NCI-H524 (cell line): Measurements from ENCODE around the gene SOX8.

Source experiments
- DNase-seq, 2 experiments: peaks; one replicate each; lab custom pipeline; 2025; lab: John Stamatoyannopoulos, UW

The SOX8 gene

GRCh38 chr16:987906-988305 is 6.3 kb downstream of the SOX8 start:
- no peak for DNase-seq

- DNase-seq = no peak
Measured at GRCh38 chr16:988471-989353, 7.1 kb downstream of the SOX8 start.

GRCh38 chr16:989354-989814 is 7.8 kb downstream of the SOX8 start:
- no peak for DNase-seq

- no peak for DNase-seq
Measured at GRCh38 chr16:990516-991291, 9.1 kb downstream of the SOX8 start.

- no peak for DNase-seq
Measured at GRCh38 chr16:991345-991744, 9.8 kb downstream of the SOX8 start.

GRCh38 chr16:991773-992172 is 10.2 kb downstream of the SOX8 start:
- no peak for DNase-seq

DNA sequence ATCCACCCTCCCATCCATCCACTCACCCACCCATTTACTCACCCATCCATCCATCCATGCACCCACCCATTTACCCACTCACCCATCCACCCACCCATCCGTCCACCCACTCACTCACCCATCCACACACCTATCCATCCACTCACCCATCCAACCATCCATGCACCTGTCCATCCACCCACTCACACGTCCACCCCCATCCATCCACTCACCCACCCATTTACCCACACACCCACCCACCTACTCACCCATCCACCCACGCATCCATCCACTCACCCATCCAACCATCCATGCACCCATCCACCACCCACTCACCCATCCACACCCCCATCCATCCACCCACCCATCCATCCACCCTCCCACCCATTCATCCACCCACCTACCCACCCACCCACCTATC is 12.2 kb downstream of the SOX8 start:
- no peak for DNase-seq

GRCh38 chr16:995087-995486 is 13.5 kb downstream of the SOX8 start:
- no peak for DNase-seq

GRCh38 chr16:995783-996182 is 14.2 kb downstream of the SOX8 start:
- DNase-seq = no peak

DNA sequence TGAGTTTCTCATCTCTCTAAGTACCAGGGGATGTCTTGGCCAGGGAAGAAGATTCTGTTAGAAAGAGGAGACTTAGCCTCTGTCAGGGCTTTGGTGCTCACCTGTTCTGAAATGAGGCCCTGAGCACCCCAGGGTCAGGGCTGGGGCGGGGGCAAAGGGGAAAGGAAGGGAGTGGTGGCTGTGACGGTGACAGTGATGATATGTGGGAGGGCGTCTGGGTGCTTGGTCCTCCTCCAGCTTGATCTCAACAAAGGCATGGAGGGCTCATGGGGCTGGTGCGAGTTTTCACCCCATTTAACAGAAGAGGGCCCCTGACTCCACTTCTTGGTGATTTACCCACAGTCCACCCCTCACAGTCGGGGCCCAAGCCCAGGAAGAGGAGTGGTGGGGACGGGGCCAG is 15.1 kb downstream of the SOX8 start:
- DNase-seq = no peak

GRCh38 chr16:997440-998051 is 16.0 kb downstream of the SOX8 start:
- no peak for DNase-seq

DNA sequence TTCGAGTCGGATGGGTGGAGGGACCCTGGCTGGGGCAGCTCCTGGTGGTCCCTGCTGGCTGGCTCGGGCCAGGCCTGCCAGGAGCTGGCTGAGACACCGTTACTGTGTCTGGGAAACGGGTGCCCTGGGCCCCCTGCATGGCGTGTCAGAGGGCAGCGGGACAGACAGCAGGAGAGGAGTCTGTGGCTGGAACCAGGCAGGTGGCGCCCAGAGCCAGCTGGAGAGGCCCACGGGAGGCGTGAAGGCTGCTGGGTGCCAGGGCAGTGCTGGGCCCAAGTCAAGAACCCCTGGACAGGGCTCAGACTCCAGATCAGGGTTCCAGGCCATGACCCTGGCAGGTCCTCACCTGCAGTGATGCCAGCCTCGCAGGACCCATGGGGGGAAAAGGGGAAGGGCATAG is 16.6 kb downstream of the SOX8 start:
- no peak for DNase-seq

GRCh38 chr16:998615-999014 is 17.0 kb downstream of the SOX8 start:
- DNase-seq = no peak

GRCh38 chr16:999677-1000076 is 18.1 kb downstream of the SOX8 start:
- DNase-seq = no peak

GRCh38 chr16:1000608-1001007 is 19.0 kb downstream of the SOX8 start:
- no peak for DNase-seq

DNA sequence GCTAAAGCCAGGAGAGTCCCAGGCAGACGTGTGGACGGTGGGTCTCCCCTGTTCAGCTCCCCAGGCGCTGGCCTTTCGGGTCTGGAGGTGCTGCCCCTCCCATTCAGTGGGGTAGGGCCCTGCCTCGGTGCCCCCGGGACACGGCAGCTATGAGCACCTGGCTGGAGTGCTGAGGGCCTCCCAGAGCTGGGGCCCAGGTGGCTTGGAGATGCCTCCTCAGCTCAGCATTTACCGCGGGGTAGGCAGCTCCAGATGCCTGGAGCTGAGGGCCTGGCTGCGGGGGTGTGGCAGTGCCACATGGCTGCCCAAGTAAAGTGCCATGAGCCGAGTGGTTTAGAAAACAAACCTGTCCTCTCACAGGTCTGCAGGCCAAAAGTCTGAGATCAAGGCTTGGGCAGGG is 19.5 kb downstream of the SOX8 start:
- DNase-seq = no peak

GRCh38 chr16:1002399-1003166 is 21.0 kb downstream of the SOX8 start:
- DNase-seq = peak in 1 of 2 experiments; percentile 29

DNA sequence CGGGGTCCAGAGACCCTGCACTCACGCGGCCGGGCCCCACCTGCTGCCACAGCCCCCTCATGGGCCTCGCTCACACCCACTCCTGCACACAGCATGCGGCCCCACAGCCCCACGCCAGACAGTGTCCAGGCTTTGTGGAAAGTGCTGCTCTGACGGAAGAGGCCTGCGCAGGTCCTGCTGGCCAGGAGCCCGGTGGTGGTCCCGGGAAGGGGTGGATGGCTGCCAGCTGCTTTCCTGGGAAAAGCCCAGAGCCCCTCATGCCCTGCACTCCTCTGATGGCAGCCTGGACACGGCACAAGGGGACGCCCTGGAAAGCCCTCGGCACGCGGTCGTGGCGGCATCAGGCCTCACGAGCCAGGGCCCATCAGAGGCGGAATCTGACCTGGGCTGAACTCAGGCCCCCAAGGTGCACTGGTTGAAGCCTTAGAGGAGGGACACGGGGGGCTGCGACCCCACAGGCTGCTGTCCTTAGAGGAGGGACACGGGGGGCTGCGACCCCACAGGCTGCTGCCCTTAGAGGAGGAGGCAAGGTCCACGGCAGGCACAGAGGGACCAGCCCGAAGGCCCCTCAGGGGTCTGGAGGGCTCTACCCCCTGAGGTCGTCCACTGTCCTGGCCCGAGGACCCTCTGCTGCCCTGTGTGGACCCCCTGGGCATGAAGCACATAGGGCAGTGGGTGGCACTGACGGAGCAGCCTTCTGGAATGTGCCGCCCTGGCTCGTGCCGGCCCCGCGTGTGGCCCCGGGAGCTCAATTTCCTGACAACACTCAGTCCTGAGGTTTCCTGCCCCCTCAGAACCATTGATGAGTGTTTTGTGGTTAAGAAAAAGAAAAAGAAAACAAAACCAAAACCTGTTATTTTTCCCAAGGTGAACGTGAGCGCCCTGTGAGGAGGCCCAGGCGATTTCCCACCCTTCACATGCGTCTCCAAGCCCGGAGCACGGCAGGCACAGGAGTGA is 22.1 kb downstream of the SOX8 start:
- no peak for DNase-seq

DNA sequence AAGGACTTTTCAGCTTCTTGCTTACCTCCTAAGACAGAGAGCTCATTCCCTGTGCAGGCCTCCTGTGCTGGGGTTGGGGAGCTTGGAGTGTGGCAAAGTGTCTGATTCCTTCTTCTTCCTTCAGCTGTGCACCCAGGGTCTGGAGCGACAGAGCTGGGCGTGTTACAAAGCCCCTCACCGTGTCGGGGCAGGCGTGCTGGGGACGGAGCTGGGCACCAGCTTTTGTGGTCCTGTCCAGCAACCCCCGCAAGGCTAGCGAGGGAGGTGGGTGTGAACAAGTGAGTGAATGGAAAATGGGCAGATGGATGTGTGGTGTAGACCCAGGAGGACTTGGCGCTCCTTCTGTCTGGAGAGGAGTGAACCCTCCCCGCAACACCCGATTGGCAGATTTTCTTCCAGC is 23.7 kb downstream of the SOX8 start:
- no peak for DNase-seq

DNA sequence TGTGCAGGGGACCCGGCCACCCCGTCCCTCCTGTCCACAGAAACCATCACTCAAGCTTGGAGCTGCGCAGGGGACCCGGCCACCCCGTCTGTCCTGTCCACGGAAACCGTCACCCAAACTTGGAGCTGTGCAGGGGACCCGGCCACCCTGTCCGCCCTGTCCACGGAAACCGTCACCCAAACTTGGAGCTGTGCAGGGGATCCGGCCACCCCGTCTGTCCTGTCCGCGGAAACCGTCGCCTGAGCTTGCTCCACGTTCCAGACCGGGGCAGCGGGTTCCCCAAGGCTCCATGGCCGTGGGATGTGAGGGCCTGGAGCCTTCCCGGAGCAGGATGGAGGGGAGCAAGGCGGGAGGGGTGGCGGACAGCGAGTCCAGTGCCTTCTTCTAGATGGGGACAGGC is 25.2 kb downstream of the SOX8 start:
- no peak for DNase-seq
